GM12878 (cell line): ENCODE data around the gene POLR2L. TPM values are rescaled to one million over a fixed set of nuclear protein-coding genes. Genes with fewer than 3 reads are reported as not detected.

Source experiments
- ATAC-seq: fragments of 200-7000 bp; cut with Tn5 transposase; 3 replicates; pipeline ENCODE4 v1.9.1; 2020; ENCODE audit warnings: mild to moderate bottlenecking, moderate library complexity
- BruUV-seq: library from RNA; stranded (reverse); fragments of 400-500 nt; replicated peaks from 2 replicates; lab custom pipeline; 2021; lab: Mats Ljungman, UMichigan
- CTCF ChIA-PET: fragments of 300-600 bp; sonication (Branson Sonifier 250); formaldehyde crosslinking; extraction: SDS; loops from one replicate; lab custom pipeline; 2021; ENCODE audit warnings: inconsistent platforms; lab: Yijun Ruan, JAX
- POLR2A ChIA-PET: fragments of 350-600 bp; formaldehyde crosslinking; extraction: SDS; loops from one replicate; lab custom pipeline; 2021; ENCODE audit warnings: inconsistent platforms; lab: Charles Lee
- RAD21 ChIA-PET: fragments of 300-600 bp; sonication (Branson Sonifier 250); formaldehyde crosslinking; loops from one replicate; lab custom pipeline; 2023; ENCODE audit warnings: antibody characterized with exemption; ENCODE audit not compliant: unreplicated experiment; lab: Charles Lee
- SMC1A ChIA-PET: fragments of 300-600 bp; sonication (Branson Sonifier 250); formaldehyde crosslinking; loops from one replicate; lab custom pipeline; 2023; ENCODE audit not compliant: unreplicated experiment, uncharacterized antibody; lab: Charles Lee
- DNase-seq: peaks from one replicate; pipeline ENCODE4 v3.0.0-alpha.2; 2011; ENCODE audit warnings: low read depth, low spot score
- FAIRE-seq: peaks from 3 replicates; lab custom pipeline; 2011; peaks lifted over from hg19 to GRCh38; lab: Jason Lieb, UNC
- H2AFZ ChIP-seq: 2 replicates; pipeline ENCODE4 v1.6.0; 2011; ENCODE audit warnings: low read depth, low read length, control low read depth; ENCODE audit not compliant: control insufficient read depth
- H3K27ac ChIP-seq: 2 replicates; pipeline ENCODE4 v1.5.1; 2011; ENCODE audit warnings: control low read depth; ENCODE audit not compliant: control insufficient read depth, insufficient read depth
- H3K27me3 ChIP-seq, 2 experiments: replicated peaks in 1 of 2; 2 replicates each; pipeline versions ENCODE4 v1.6.0 to v1.6.1; 2011; ENCODE audit warnings: low read length in 1 of 2; ENCODE audit not compliant: control insufficient read depth in 2 of 2, insufficient read depth in 2 of 2
- H3K36me3 ChIP-seq, 2 experiments: 2 replicates each; pipeline ENCODE4 v1.5.1; 2011; ENCODE audit warnings: low read length in 1 of 2; ENCODE audit not compliant: control insufficient read depth in 2 of 2, insufficient read depth in 2 of 2
- H3K4me1 ChIP-seq: 2 replicates; pipeline ENCODE4 v1.6.1; 2011; ENCODE audit warnings: mild to moderate bottlenecking, low read length, moderate library complexity, mixed read lengths; ENCODE audit not compliant: control insufficient read depth, insufficient read depth
- H3K4me2 ChIP-seq: 2 replicates; pipeline ENCODE4 v1.6.0; 2011; ENCODE audit warnings: control low read depth; ENCODE audit not compliant: control insufficient read depth, insufficient read depth
- H3K4me3 ChIP-seq: fragments of 200-600 bp; sonication (generic); 2 replicates; pipeline ENCODE4 v1.5.1; 2016
- H3K79me2 ChIP-seq: 2 replicates; pipeline ENCODE4 v1.6.0; 2011; ENCODE audit warnings: low read length; ENCODE audit not compliant: control insufficient read depth, insufficient read depth
- H3K9ac ChIP-seq: 2 replicates; pipeline ENCODE4 v1.8.0; 2011; ENCODE audit warnings: low read length, control low read depth, mixed read lengths; ENCODE audit not compliant: control insufficient read depth, insufficient read depth
- H3K9me3 ChIP-seq: replicated peaks from 3 replicates; pipeline ENCODE4 v1.5.1; 2011; ENCODE audit warnings: mild to moderate bottlenecking, low read length; ENCODE audit not compliant: control insufficient read depth, insufficient read depth
- H4K20me1 ChIP-seq: 2 replicates; pipeline ENCODE4 v1.6.0; 2011; ENCODE audit not compliant: control insufficient read depth, insufficient read depth
- HCFC1 ChIP-seq: fragments of 150-350 bp; IDR thresholded peaks from 2 replicates; pipeline ENCODE4 v1.6.1; 2014; ENCODE audit warnings: low read length
- POLR2AphosphoS5 ChIP-seq: IDR thresholded peaks from 2 replicates; pipeline ENCODE4 v1.6.1; 2011; ENCODE audit warnings: mild to moderate bottlenecking, low read length, inconsistent platforms
- RCOR1 ChIP-seq: conservative IDR thresholded peaks from 2 replicates; pipeline ENCODE4 v1.6.1; 2012; ENCODE audit warnings: low read depth, low read length, improper control_type of control experiment
- RELA ChIP-seq: fragments of 450-650 bp; IDR thresholded peaks from 2 replicates; pipeline ENCODE4 v1.8.0; 2014; ENCODE audit warnings: borderline replicate concordance; ENCODE audit not compliant: partially characterized antibody
- SMAD5 ChIP-seq: IDR thresholded peaks from 2 replicates; pipeline ENCODE4 v1.6.1; 2016; ENCODE audit warnings: antibody characterized with exemption, low read depth
- WGBS: methylation state at CpG from one replicate; pipeline ENCODE4 v1.1.6; 2016; ENCODE audit warnings: low lambda C conversion rate; ENCODE audit not compliant: insufficient replicate concordance, insufficient coverage; ENCODE audit errors: missing lambda C conversion rate; 5-methylcytosine and 5-hydroxymethylcytosine counted together
- in situ Hi-C: fragments of 300-500 bp; cut with MboI; formaldehyde crosslinking; loops from 9 replicates; pipeline ENCODE4 v1.14.3; 2018; ENCODE audit warnings: mixed read lengths
- intact Hi-C: fragments of 100-400 bp; cut with micrococcal nuclease; formaldehyde crosslinking; loops from one replicate; pipeline ENCODE4 v1.14.2; 2022; ENCODE audit not compliant: unreplicated experiment
- polyA plus RNA-seq, 11 experiments: library from polyadenylated mRNA; depleted of rRNA in 4 of 11; unstranded in 6 of 11; stranded (reverse) in 5 of 11; fragments of >200 nt; fragmentation: Nextera tagmentation in 4 of 11; fragmentation: Illumina TruSeq in 1 of 11; extraction: Ambion mirVana in 4 of 11; extraction: Trizol in 1 of 11; gene quantifications; 1 replicate in 1 of 11; 2 replicates in 10 of 11; pipeline versions ENCODE4 v1.2.1 to v1.2.3, GENCODE V29; 2011 to 2016; ENCODE audit warnings: inconsistent platforms in 2 of 11, missing spikeins in 2 of 11, low read depth in 1 of 11
- total RNA-seq, 4 experiments: library from RNA; depleted of rRNA in 3 of 4; stranded (reverse); fragments of >200 nt in 3 of 4; fragmentation: Illumina TruSeq in 1 of 4; extraction: Trizol in 1 of 4; gene quantifications; 2 replicates each; pipeline versions ENCODE4 v1.2.1 to v1.2.3, GENCODE V29; 2013 to 2021
- TF ChIP-seq, protein P1 (sequence below), 3 experiments: IDR thresholded peaks in 2 of 3; conservative IDR thresholded peaks in 1 of 3; 2 replicates each; pipeline ENCODE4 v1.5.1; 2011; ENCODE audit warnings: low read depth in 3 of 3, low read length in 3 of 3, mild to moderate bottlenecking in 3 of 3, control low read depth in 2 of 3, moderate library complexity in 2 of 3, inconsistent platforms in 1 of 3, mixed read lengths in 1 of 3; ENCODE audit not compliant: control insufficient read depth in 2 of 3, insufficient read depth in 1 of 3; ENCODE audit errors: extremely low read depth in 1 of 3

The POLR2L gene
- total and polyA plus RNA-seq, 10 of the 15 experiments (the other 5 are each of a cell fraction or from before 2014, with no cell fraction given): 23.1 to 497 (median 125) TPM

DNA sequence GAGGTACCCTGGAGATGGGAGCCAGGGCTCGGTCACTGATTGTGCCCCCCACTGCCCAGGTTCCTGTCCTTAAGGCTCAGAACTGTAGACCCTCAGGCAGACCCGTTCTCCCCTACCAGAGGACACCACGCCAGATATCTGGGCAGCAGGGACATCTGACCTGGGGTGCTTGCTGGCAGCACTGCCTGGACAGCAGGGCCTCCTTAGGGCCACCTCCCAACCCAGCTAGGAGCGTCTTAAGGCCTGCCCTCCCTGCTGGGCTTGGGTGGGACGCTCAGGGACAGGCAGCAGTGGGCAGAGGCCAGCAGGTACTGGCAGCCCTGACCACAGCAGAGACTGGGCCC is 3.1 kb downstream of the POLR2L start:
- Histone ChIP-seq H3K4me2 (no peak overlapping the region), H3K27me3 (no peaks in the 10 kb centered on the region), H3K79me2 (peaks cover 20% of the 10 kb centered on the region), H3K4me3 (no peak overlapping the region), H3K9me3 (no peaks in the 10 kb centered on the region), H2AFZ (no peak overlapping the region), H3K27ac (no peak overlapping the region), H3K36me3 (peaks cover 0 to 25% of the 10 kb centered on the region in 2 experiments; a peak in 2 of 4 replicates), H3K9ac (no peak overlapping the region), H3K4me1 (peaks cover 10% of the 10 kb centered on the region), H4K20me1 (no peaks in the 10 kb centered on the region; the same call in 1 of the 2 replicates)
- RAD21 ChIA-PET: no interaction called here
- no TSS peak for BruUV-seq
- CTCF ChIA-PET: no interaction called here
- intact Hi-C loops: no loop called here
- SMC1A ChIA-PET: no interaction called here
- in situ Hi-C loops: no loop called here
- ATAC-seq (no peak), FAIRE-seq (no peak), DNase-seq (no peak)
- no peak for TF ChIP-seq RELA
- no peak for TF ChIP-seq HCFC1
- TF ChIP-seq POLR2AphosphoS5: peak; percentile 35; the same call in 1 of the 2 replicates
- WGBS: 87% methylated on average over 5 of the region's 5 CpGs
- POLR2A ChIA-PET: interaction anchor here (1.4 kb wide), 1 partner anchor 20 kb away, joined by 3 read pairs; the partner anchor contains the start of gene PNPLA2

DNA sequence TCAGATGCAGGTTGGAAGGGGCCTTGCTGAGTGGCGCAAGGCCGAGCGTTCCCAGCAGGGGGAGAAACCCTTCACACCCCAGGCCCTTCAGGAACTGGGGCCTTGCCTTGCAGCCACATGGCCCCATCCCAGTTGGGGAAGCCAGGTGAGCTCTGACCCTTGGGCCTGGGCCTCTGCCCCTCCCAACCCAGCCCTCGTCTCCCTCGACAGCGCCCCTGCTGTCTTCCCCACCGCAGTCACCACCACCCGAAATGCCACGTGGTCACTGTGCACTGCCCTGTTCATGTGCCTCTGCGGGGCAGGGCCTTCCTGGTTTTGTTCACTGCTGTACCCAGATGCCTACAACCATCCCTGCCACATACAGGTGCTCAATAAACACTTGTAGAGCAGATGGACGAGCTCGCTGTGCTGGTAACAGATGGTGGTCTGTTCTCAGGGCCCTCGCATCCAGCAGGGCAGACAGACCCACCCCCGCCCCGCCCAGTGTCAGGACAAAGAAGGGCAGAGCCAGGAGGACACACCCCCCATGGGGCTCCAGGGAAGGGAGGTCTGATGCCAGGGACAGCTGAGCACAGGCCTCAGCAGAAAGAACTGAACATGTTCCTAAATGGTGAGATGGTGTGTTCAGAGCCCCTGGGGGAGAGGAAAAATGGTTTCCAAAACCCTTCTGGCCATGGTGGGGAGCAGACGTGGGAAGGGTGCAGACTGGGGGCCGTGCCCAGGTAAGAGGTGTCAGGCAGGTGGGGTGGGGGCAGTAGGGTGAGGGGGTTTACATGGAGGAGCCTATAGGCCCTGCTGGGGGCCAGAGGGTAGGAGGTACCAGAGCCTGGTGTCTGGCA is 3.7 kb downstream of the POLR2L start:
- FAIRE-seq (no peak), ATAC-seq (no peak), DNase-seq (no peak)
- no peaks in the 10 kb centered on the region for H3K9me3 ChIP-seq
- H3K36me3 ChIP-seq: peaks cover 0 to 25% of the 10 kb centered on the region in 2 experiments; a peak in 2 of 4 replicates
- H4K20me1 ChIP-seq: no peaks in the 10 kb centered on the region; the same call in 1 of the 2 replicates
- ChIA-PET POLR2A (interaction anchor here (0.5 to 0.7 kb wide), 2 partner anchors 7 to 683 kb away, joined by 3 to 7 read pairs; no protein-coding TSS in a partner anchor), RAD21 (no interaction called here), SMC1A (no interaction called here)
- H3K27me3 ChIP-seq: no peaks in the 10 kb centered on the region
- peaks cover 20% of the 10 kb centered on the region for H3K79me2 ChIP-seq
- H3K4me1 ChIP-seq: peaks cover 11% of the 10 kb centered on the region
- intact Hi-C loops (no loop called here), in situ Hi-C loops (no loop called here)
- no peak overlapping the region for H3K27ac ChIP-seq
- H2AFZ ChIP-seq: no peak overlapping the region
- H3K9ac ChIP-seq: no peak overlapping the region
- no TSS peak for BruUV-seq
- no peak overlapping the region for H3K4me2 ChIP-seq
- WGBS: 90% methylated on average over 17 of the region's 17 CpGs
- no peak overlapping the region for H3K4me3 ChIP-seq
- TF ChIP-seq, protein P1, sequence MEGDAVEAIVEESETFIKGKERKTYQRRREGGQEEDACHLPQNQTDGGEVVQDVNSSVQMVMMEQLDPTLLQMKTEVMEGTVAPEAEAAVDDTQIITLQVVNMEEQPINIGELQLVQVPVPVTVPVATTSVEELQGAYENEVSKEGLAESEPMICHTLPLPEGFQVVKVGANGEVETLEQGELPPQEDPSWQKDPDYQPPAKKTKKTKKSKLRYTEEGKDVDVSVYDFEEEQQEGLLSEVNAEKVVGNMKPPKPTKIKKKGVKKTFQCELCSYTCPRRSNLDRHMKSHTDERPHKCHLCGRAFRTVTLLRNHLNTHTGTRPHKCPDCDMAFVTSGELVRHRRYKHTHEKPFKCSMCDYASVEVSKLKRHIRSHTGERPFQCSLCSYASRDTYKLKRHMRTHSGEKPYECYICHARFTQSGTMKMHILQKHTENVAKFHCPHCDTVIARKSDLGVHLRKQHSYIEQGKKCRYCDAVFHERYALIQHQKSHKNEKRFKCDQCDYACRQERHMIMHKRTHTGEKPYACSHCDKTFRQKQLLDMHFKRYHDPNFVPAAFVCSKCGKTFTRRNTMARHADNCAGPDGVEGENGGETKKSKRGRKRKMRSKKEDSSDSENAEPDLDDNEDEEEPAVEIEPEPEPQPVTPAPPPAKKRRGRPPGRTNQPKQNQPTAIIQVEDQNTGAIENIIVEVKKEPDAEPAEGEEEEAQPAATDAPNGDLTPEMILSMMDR (IDR thresholded peaks at IDR 0.05 in 2 of 3, conservative IDR thresholded peaks at IDR 0.05 in 1 of 3; ENCODE audit: control insufficient read depth in 2 of 3, extremely low read depth in 1 of 3, insufficient read depth in 1 of 3, low read depth in 3 of 3, low read length in 3 of 3): 0 out of 6 replicates have a peak, but pooled peaks of 1 of the 3 experiments have one; percentile 17
- TF ChIP-seq SMAD5 (no peak), RCOR1 (no peak)
- TF ChIP-seq, all 136 proteins: peak for 1
- CTCF ChIA-PET: no interaction called here
